DMS53 (cell line): Measurements from ENCODE around the gene FAM181A.

Experiments used
- DNase-seq: peaks from one replicate; lab custom pipeline; 2025; lab: John Stamatoyannopoulos, UW

Gene FAM181A

DNA sequence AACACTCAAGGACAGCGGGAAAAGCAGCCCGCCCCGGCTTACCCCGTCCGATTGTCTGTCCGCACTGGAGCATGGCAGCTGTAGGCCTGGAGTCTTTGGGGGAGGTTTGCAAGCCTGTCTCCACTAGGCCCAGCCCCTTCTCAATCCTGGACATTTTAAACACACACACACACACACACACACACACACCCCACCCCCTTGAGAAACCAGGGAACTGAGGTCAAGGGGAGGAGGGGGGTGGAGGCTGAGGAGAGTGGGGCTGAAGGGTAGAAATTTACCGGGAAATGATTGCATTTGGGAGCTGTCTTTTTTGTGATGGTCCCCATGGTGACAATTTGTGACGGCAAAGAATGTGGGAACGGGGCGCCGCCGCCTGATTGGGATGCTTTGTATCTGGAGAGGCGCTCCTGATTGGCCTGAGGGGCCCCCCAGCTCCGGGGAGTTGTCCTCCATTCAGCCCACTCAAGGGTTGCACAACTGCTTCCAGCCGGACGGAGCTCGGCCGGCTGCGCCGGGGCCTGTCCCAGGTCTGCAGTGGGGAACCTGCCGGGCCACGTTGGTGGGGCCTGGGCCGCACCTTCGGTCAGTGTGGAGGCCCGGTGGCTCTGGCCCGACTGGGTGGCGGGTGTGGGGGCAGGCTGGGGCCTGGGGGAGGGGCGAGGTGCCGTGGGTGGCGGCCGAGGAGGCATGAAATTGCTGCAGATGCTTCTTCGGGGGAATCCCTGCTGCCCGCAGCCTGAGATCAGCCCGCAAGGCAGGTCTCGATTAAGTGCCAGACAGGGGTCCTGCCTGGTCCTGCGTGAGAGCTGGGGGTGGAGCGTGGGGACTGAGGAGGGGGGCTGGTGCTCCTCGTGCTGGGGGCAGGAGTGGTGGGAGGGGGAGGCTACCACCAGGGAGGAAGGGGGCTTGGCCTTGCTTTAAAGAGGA, at the start of gene FAM181A:
TSS of gene FAM181A (plus strand) at position 472 of the 927 bp plus-strand sequence. CDS start 942 bp downstream, outside the sequence.
- no peak for DNase-seq

- DNase-seq: no peak
These were observed 48.9 kb upstream of the FAM181A start for GRCh38 chr14:93878212-93878611.

GRCh38 chr14:93878871-93879270, 48.3 kb upstream of the FAM181A start:
- DNase-seq: no peak

GRCh38 chr14:93879362-93879983, 47.7 kb upstream of the FAM181A start:
- DNase-seq: no peak

GRCh38 chr14:93880021-93880820, 46.9 kb upstream of the FAM181A start:
- DNase-seq: no peak

GRCh38 chr14:93884950-93885349, 42.2 kb upstream of the FAM181A start:
- DNase-seq: no peak

- no peak for DNase-seq
These were observed 38.1 kb upstream of the FAM181A start for GRCh38 chr14:93888995-93889394.

DNA sequence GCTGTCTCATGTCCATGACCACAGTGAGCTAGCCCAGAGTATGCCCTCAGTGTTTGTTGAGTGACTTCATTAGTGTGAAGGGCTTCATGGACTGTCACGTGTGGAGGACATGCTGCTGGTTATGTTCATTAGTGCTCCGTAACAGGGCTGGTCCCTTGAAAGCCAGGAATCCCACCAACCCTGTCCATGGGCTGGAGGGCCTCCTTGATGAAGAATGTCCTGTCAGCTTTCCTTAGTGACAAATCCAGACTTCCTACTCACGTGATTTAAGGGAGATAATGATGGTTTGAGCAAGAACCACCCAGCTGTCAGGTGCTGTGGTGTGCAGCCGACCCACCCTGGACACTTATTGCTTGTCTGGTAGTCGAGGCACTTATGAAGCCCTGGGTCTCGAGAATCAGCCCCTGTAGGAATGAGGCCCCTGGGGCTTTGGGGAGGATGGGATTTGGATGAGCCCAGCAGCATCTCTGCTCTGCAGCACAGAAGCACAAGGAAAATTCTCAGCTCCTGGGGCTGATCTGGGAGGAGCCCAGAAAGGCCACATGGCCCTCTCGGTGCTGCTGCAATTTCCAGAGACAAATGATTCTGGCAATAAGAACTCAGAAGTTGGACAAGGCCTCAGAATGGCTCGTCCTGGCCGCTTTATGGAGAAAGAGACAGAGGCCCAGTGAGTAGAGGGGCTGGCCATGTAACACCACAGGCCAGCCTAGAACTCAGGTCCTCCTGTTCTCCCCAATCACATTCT, 37.2 kb upstream of the FAM181A start:
- DNase-seq: no peak

DNA sequence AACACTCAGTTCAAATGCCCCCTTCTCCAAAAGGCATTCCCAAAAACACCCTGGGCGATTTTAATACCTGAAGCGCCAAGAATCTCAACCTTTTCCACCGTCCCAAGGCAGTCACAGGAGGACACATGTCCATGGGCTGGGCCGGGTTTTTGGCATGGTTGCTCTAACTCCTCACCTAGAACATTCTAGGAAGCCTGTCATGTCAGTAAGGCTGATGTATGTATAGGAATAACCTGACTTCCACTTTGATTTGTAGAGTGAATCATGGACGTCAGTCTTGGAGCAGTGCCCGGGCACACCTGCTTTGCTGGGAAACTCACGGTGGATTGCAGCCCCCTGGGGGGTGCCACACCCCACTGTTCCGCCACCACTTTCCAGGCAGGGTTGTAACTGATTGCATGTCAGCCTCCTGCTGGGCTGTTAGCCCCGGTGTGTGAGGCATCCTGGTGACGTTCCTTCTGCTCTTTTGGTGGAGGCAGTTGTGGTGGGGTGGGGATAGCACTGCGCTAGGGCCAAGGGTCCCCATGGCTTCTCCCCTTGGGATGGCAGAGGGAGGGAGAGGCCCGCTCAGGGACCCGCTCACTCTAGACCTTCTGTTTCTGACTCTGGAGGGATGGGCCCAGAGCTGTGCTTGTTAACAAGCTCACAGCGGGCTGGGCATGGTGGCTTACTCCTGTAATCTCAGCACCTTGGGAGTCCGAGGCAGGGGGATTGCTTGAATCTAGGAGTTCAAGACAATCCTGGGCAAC, 35.2 kb upstream of the FAM181A start:
- DNase-seq: no peak

GRCh38 chr14:93892505-93892839, 34.7 kb upstream of the FAM181A start:
- no peak for DNase-seq

DNA sequence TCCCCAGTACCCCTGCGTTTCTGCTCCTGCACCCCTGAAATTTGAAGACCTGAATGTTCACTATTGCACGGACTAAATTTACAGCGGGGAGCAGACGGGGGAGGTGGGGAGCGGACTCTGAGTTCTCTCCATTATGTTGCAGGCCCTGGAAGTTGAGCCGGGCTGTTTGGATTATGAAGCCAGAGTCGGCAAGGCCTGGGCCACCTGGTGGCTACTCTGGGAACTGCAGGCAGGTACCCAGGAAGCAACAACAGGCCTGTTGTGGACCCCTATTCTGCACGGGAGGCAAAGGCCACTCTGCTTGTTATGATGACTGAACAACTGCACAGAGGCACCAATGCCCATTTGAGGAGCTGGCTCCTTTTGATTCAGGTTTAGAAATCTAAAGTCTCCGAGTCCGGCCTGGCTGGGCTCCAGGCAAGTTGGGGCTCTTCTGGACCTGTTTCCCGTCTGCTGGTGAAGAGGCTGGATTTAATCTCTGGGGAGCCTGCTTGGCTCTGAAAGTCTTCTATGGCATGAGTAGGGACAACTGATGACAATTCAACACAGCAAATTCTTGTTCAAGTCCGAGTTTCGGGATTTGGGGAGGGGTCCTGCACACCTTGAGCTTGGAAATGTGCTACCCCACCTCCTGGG, 34.1 kb upstream of the FAM181A start:
- peak; percentile 55 for DNase-seq

GRCh38 chr14:93893661-93894261, 33.4 kb upstream of the FAM181A start:
- no peak for DNase-seq

GRCh38 chr14:93895023-93895604, 32.0 kb upstream of the FAM181A start:
- DNase-seq: no peak

GRCh38 chr14:93897476-93897845, 29.7 kb upstream of the FAM181A start:
- no peak for DNase-seq

DNA sequence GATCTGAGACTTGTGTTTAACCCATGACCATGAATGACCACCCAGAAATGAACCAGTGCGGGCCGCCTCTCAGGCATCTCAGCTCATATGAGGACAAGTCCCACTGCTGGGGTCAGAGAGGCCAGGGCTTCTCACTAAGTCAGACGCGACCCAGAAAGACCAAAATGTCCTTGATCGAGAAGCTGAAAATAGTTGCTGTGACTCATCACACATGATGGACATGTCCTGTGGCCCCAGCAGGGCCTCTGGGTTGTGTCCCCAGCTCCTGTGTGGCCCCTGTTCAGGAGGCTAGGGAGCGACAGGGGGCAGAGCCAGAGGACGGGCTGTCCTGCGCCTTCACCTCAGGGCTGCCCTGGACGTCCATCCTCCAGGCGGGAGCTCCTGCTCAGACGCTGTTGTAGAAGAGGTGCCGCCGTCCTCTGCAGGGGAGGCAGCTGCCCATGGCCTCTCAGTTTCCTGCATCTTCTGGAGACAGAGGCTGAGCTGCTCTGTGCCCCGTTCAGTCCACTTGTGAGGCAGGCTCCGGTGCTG, 29.0 kb upstream of the FAM181A start:
- no peak for DNase-seq

DNA sequence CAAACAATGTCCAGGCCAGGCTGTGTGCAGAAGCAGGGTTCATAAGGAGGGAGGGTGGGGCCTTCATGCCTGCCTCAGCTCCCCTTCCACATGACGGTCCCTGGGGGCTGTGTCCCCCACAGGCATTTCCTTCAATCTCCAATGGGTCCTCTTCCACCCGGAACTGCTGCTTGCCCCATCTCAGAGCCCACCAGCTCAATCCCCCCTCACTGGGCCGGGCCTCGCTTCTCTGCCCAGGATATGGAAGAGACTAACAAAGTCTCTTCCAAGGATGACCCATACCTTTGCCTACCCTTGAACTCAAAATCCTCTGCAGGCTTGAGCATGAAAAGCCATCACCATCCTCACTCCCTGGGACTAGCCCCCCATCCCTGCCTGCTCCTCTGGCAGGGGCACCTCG, 28.4 kb upstream of the FAM181A start:
- DNase-seq: no peak

DNA sequence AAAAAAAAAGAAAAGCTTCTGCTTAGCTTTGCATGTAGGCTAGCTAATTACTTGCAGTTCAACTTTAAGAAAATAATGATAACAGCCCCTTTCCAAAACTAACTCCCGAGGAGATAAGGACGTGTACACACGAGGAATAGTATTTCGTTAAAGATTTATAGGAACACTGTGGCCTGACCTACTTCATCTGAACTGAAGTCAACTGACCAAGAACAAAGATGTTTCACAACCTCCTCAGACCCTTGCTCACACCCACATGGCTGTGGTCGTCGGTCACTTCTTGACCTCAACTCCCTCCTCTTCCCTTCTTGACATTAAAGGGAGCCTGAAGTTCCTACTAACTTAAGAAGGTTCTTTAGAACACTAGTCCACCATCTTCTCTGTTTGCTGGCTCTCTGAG, 25.3 kb upstream of the FAM181A start:
- DNase-seq: no peak

GRCh38 chr14:93902619-93903307, 24.4 kb upstream of the FAM181A start:
- DNase-seq: no peak
